ENCODE data around the gene CNMD. TPM values are rescaled to one million over a fixed set of nuclear protein-coding genes. Genes with fewer than 3 reads are reported as not detected.
"Not testable (repeated sequence)": the region's sequence is repeated elsewhere in the genome, so short reads cannot be mapped to it uniquely, and the experiment has no call there.

The CNMD gene
- polyA plus RNA-seq, 3 donors: 0.72 to 1.4 (median 0.93) TPM

- no peak for DNase-seq (ENCODE audit: low read depth in 3 of 3, low spot score in 2 of 3)
These were observed 43.1 kb downstream of the CNMD start for GRCh38 chr13:52696566-52696965.

- DNase-seq (ENCODE audit: low read depth in 3 of 3, low spot score in 2 of 3): no peak
These were observed 43.8 kb downstream of the CNMD start for GRCh38 chr13:52695856-52696255.

GRCh38 chr13:52686376-52686775, 53.2 kb downstream of the CNMD start:
- no peak for DNase-seq (ENCODE audit: low read depth in 3 of 3, low spot score in 2 of 3)

DNA sequence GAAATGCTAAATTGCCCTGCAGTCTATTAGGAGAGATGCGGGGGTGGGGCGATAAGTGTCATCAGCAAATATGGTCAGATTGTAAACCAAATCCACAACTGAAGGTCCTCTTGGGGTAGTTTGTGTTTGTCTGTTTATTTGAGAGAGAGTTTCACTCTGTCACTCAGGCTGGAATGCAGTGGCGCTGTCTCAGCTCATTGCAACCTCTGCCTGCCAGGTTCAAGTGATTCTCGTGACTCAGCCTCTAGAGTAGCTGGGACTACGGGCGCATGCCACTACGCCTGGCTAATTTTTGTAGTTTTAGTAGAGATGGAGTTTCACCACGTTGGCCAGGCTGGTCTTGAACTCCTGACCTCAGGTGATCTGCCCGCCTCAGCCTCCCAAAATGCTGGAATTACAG, 53.8 kb downstream of the CNMD start:
- DNase-seq (ENCODE audit: low read depth in 3 of 3, low spot score in 2 of 3): not testable (repeated sequence)

DNA sequence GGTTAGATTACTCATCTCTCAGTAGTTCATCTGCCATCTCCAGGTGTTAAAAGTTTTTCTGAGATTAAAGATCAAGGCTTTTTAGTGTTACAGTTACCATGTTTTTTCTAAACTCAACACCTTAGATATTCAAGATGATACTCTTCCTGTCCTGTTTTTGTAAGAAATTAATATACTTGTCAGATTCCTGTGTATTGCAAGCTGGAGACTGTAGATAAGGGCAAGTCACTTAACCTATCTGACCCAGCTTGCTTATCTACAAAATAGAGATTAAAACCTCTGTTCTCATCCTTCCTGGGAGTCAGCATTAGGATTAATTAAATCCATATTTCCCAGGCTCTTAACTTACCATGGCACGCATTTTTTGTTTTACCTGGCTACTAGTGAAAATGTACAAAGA, 61.8 kb downstream of the CNMD start:
- DNase-seq (ENCODE audit: low read depth in 3 of 3, low spot score in 2 of 3): no peak

DNA sequence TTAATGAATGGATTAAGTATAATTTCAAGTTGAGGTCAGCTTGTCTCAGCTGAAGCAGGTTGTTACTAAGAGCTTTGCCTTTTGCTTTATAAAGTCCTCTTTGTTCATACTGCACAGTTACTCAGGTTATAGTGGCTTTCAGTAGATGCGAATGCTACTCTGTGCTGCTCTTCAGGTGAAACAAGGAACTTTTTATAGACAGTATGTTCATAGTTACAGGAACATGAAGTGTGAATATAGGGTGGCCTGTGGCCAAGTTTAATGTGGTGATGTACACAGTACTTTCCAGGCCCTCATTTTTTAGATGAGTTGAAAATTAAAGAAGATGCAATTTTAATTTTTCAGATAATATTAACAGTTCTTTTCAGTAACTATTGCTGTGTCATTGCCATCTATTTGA, 66.2 kb downstream of the CNMD start:
- no peak for DNase-seq (ENCODE audit: low read depth in 3 of 3, low spot score in 2 of 3)

DNA sequence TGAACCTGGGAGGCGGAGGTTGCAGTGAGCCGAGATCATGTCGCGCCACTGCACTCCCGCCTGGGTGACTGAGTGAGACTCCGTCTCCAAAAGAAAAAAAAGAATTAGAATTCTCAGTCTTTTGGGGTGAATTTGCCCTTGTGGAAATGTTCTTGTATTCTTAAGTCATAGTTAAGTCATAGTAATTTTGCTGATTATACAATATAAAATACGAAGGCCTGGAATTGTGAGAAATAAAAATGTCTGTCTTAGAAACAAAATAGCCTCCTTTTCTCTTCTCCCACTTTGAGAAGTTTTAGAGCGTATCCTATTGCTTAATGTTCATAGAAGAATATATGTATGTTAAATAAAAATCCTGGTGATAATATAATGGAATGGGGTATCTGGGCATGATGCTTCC, 68.9 kb downstream of the CNMD start:
- no peak for DNase-seq (ENCODE audit: low read depth in 3 of 3, low spot score in 2 of 3)

GRCh38 chr13:52669677-52670076, 69.9 kb downstream of the CNMD start:
- DNase-seq (ENCODE audit: low read depth in 3 of 3, low spot score in 2 of 3): no peak

- no peak for DNase-seq (ENCODE audit: low read depth in 3 of 3, low spot score in 2 of 3)
These were observed 74.3 kb downstream of the CNMD start for GRCh38 chr13:52665325-52665724.

- DNase-seq (ENCODE audit: low read depth in 3 of 3, low spot score in 2 of 3): no peak
These were observed 75.3 kb downstream of the CNMD start for GRCh38 chr13:52664272-52664671.

GRCh38 chr13:52659340-52659739, 80.3 kb downstream of the CNMD start:
- DNase-seq (ENCODE audit: low read depth in 3 of 3, low spot score in 2 of 3): no peak

Other genes starting within 250 kb of the CNMD start
- 10 to 100 TPM; 22.8 to 27.4 (median 23.8) TPM for gene HNRNPA1L2, start 97.4 kb downstream of the CNMD start, polyA plus RNA-seq (ENCODE audit: insufficient read length in 3 of 3)
- 10 to 100 TPM; 52.2 to 55.4 (median 53.9) TPM for gene SUGT1, start 87.0 kb downstream of the CNMD start, polyA plus RNA-seq (ENCODE audit: insufficient read length in 3 of 3)
- under 1 TPM in 2 of 3 donors, not detected in 1; 0.03 to 0.14 TPM for gene PCDH8, start 108.8 kb upstream of the CNMD start, polyA plus RNA-seq (ENCODE audit: insufficient read length in 3 of 3)